Neural progenitor cell (in vitro differentiated cells): ENCODE results near the gene MYBL2. TPM values are rescaled to one million over a fixed set of nuclear protein-coding genes. Genes with fewer than 3 reads are reported as not detected.
A peak's percentile ranks its signal among the peaks of the same experiment; 100 is the strongest.

Experiments
- DNase-seq: peaks from one replicate; pipeline ENCODE4 v3.0.0-alpha.2; 2016; ENCODE audit warnings: low spot score
- H2AFZ ChIP-seq: fragments of 200-600 bp; sonication (generic); replicated peaks from 2 replicates; pipeline ENCODE4 v1.6.1; 2016; ENCODE audit warnings: antibody characterized with exemption
- H3F3A ChIP-seq: fragments of 200-600 bp; sonication (generic); 2 replicates; pipeline ENCODE4 v1.6.1; 2016; ENCODE audit warnings: antibody characterized with exemption, low read depth
- H3K27ac ChIP-seq: fragments of 200-600 bp; sonication (generic); 2 replicates; pipeline ENCODE4 v1.5.1; 2016; ENCODE audit warnings: mild to moderate bottlenecking
- H3K27me3 ChIP-seq: fragments of 200-600 bp; sonication (generic); 2 replicates; pipeline ENCODE4 v1.6.1; 2016; ENCODE audit warnings: mild to moderate bottlenecking, moderate library complexity
- H3K36me3 ChIP-seq: fragments of 200-600 bp; sonication (generic); 2 replicates; pipeline ENCODE4 v1.5.1; 2016
- H3K4me1 ChIP-seq: fragments of 200-600 bp; sonication (generic); 2 replicates; pipeline ENCODE4 v1.6.1; 2016; ENCODE audit warnings: mixed run types
- H3K4me2 ChIP-seq: fragments of 200-600 bp; sonication (generic); 2 replicates; pipeline ENCODE4 v1.6.1; 2016
- H3K4me3 ChIP-seq: fragments of 200-600 bp; sonication (generic); 2 replicates; pipeline ENCODE4 v1.5.1; 2016
- H3K79me2 ChIP-seq: fragments of 200-600 bp; sonication (generic); 2 replicates; pipeline ENCODE4 v1.6.1; 2016; ENCODE audit warnings: low read depth
- H3K9ac ChIP-seq: fragments of 200-600 bp; sonication (generic); 2 replicates; pipeline ENCODE4 v1.6.1; 2016
- H3K9me3 ChIP-seq: fragments of 200-600 bp; sonication (generic); 2 replicates; pipeline ENCODE4 v1.5.1; 2016; ENCODE audit warnings: low read depth
- H4K20me1 ChIP-seq: fragments of 200-600 bp; sonication (generic); 2 replicates; pipeline ENCODE4 v1.6.1; 2016; ENCODE audit warnings: low read depth
- H3K27ac Mint-ChIP-seq: 3 replicates; pipeline ENCODE4 v1.8.0; 2021; ENCODE audit warnings: mixed read lengths
- H3K27me3 Mint-ChIP-seq: 2 replicates; pipeline ENCODE4 v1.8.0; 2022; ENCODE audit warnings: low read depth, mild to moderate bottlenecking, inconsistent platforms, moderate library complexity, mixed read lengths; ENCODE audit not compliant: insufficient read depth
- H3K36me3 Mint-ChIP-seq: 3 replicates; pipeline ENCODE4 v1.8.0; 2021; ENCODE audit warnings: mixed read lengths
- H3K4me1 Mint-ChIP-seq: 3 replicates; pipeline ENCODE4 v1.8.0; 2021; ENCODE audit warnings: mixed read lengths
- H3K4me3 Mint-ChIP-seq: 3 replicates; pipeline ENCODE4 v1.8.0; 2021; ENCODE audit warnings: mild to moderate bottlenecking, moderate library complexity, mixed read lengths
- H3K9me3 Mint-ChIP-seq: 3 replicates; pipeline ENCODE4 v1.8.0; 2020; ENCODE audit warnings: mixed read lengths
- EZH2 ChIP-seq: fragments of 200-600 bp; sonication (generic); IDR thresholded peaks from 2 replicates; pipeline ENCODE4 v1.6.1; 2017; ENCODE audit warnings: antibody characterized with exemption, mild to moderate bottlenecking, moderate library complexity
- EZH2phosphoT487 ChIP-seq: fragments of 200-600 bp; sonication (generic); IDR thresholded peaks from 2 replicates; pipeline ENCODE4 v1.6.1; 2017; ENCODE audit warnings: antibody characterized with exemption
- total RNA-seq: library from RNA; depleted of rRNA; stranded (reverse); fragments of >200 nt; gene quantifications from 2 replicates; pipeline ENCODE4 v1.2.3, GENCODE V29; 2015; ENCODE audit warnings: low replicate concordance
- TF ChIP-seq, protein P1 (sequence below): fragments of 200-600 bp; sonication (generic); IDR thresholded peaks from 2 replicates; pipeline ENCODE4 v1.5.1; 2017; ENCODE audit warnings: antibody characterized with exemption, mild to moderate bottlenecking

MYBL2 gene
- total RNA-seq, 1 donor from 2014 or later = 28.8 TPM

DNA sequence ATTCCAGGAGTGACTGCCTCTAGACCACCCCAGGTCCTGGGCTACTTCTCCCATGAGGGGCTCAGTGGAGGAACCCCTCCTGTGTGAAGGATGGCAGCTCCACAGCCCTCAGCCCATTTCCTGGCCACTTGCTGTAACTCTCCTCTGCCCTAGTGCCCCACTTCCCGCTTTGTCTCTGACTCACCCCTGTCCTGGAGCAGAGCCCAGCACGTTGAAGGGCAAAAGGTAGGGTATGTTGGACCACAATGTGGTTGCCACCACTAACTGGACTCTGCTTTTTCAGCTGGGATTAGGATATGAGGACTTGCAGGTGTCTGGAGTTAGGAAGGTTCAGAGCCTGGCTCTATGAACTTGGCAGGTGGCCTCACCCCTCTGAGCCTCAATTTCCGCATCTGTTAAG lies 2.4 kb downstream of the MYBL2 start:
- H3K27me3 ChIP-seq = peaks cover 16% of the 10 kb centered on the region
- Mint-ChIP-seq H3K27me3 (peaks cover 4% of the 10 kb centered on the region), H3K9me3 (no peaks in the 10 kb centered on the region), H3K4me1 (peaks cover 2% of the 10 kb centered on the region), H3K27ac (no peak overlapping the region), H3K36me3 (peaks cover 7% of the 10 kb centered on the region), H3K4me3 (peak overlapping the region; percentile 59)
- peaks cover 53% of the 10 kb centered on the region for H3K79me2 ChIP-seq
- H3K27ac ChIP-seq = no peak overlapping the region
- H3K4me1 ChIP-seq = no peaks in the 10 kb centered on the region
- H4K20me1 ChIP-seq = no peaks in the 10 kb centered on the region
- H3K9ac ChIP-seq = no peak overlapping the region
- no peak for TF ChIP-seq EZH2
- TF ChIP-seq, protein P1, sequence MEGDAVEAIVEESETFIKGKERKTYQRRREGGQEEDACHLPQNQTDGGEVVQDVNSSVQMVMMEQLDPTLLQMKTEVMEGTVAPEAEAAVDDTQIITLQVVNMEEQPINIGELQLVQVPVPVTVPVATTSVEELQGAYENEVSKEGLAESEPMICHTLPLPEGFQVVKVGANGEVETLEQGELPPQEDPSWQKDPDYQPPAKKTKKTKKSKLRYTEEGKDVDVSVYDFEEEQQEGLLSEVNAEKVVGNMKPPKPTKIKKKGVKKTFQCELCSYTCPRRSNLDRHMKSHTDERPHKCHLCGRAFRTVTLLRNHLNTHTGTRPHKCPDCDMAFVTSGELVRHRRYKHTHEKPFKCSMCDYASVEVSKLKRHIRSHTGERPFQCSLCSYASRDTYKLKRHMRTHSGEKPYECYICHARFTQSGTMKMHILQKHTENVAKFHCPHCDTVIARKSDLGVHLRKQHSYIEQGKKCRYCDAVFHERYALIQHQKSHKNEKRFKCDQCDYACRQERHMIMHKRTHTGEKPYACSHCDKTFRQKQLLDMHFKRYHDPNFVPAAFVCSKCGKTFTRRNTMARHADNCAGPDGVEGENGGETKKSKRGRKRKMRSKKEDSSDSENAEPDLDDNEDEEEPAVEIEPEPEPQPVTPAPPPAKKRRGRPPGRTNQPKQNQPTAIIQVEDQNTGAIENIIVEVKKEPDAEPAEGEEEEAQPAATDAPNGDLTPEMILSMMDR = no peak
- TF ChIP-seq EZH2phosphoT487 = no peak
- no peaks in the 10 kb centered on the region for H3K9me3 ChIP-seq
- no peak overlapping the region for H3K4me2 ChIP-seq
- no peaks in the 10 kb centered on the region for H3F3A ChIP-seq
- DNase-seq = no peak
- no peak overlapping the region for H2AFZ ChIP-seq
- H3K4me3 ChIP-seq = no peak overlapping the region
- no peaks in the 10 kb centered on the region for H3K36me3 ChIP-seq

DNA sequence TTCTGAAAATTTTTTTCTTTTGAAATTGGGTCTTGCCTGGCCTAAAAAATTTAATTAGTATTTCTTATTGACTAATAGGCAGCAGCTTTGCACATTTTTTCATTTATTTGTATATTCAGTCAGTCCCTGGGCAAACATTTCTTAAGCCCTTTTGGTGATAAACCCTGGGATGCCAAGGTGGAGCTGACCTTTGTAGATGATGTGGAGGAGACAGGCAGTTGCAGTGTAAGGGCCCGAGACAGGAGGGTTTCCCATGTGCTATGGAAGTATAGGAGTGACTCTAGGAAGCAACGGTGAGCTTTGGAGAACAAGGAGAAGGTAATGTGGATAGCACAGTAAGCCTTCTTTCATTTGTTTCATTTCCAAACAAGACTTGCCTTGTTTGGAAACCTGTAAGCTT lies 3.5 kb downstream of the MYBL2 start:
- H3K36me3 Mint-ChIP-seq = peaks cover 7% of the 10 kb centered on the region
- no peak overlapping the region for H3K27ac Mint-ChIP-seq
- H3K9ac ChIP-seq = no peak overlapping the region
- no peaks in the 10 kb centered on the region for H4K20me1 ChIP-seq
- no peaks in the 10 kb centered on the region for H3K9me3 ChIP-seq
- H3K4me3 ChIP-seq = no peak overlapping the region
- H3K4me1 ChIP-seq = no peaks in the 10 kb centered on the region
- H3K9me3 Mint-ChIP-seq = no peaks in the 10 kb centered on the region
- H3K79me2 ChIP-seq = peaks cover 53% of the 10 kb centered on the region
- H3K4me2 ChIP-seq = no peak overlapping the region
- H3K27me3 ChIP-seq = peaks cover 13% of the 10 kb centered on the region
- no peak for DNase-seq
- H3K27ac ChIP-seq = no peak overlapping the region
- H3K36me3 ChIP-seq = no peaks in the 10 kb centered on the region
- H3K27me3 Mint-ChIP-seq = peaks cover 4% of the 10 kb centered on the region
- H3F3A ChIP-seq = no peaks in the 10 kb centered on the region
- H2AFZ ChIP-seq = no peak overlapping the region
- TF ChIP-seq, protein P1 = no peak
- TF ChIP-seq EZH2phosphoT487 = no peak
- TF ChIP-seq EZH2 = no peak
- peaks cover 2% of the 10 kb centered on the region for H3K4me1 Mint-ChIP-seq
- H3K4me3 Mint-ChIP-seq = no peak overlapping the region

DNA sequence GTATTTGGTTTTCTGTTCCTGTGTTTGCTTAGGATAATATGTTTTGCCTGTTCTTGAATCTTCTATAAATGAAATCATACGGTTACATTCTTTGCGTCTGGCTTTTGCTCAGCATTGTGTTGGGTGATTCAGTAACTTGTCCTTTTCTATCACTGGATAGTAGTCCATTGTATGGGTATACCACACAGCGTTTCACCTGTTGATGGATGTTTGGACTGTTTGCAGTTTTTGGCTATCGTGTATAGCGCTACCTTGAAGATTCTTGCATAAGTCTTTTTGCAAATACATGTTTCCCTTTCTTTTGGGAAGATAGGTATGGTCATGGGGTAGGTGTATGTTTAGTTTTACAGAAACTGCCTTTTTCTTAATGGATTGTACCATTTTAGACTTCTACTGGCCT lies 9.5 kb downstream of the MYBL2 start:
- TF ChIP-seq EZH2phosphoT487 (no peak), EZH2 (no peak)
- TF ChIP-seq, protein P1 = no peak
- peaks cover 6% of the 10 kb centered on the region for H4K20me1 ChIP-seq
- peaks cover 19% of the 10 kb centered on the region for H3K36me3 Mint-ChIP-seq
- H3K79me2 ChIP-seq = peaks cover 54% of the 10 kb centered on the region
- H3K9me3 Mint-ChIP-seq = no peaks in the 10 kb centered on the region
- H3F3A ChIP-seq = peaks cover 9% of the 10 kb centered on the region
- H3K27ac ChIP-seq = no peak overlapping the region
- no peak overlapping the region for H3K4me2 ChIP-seq
- no peaks in the 10 kb centered on the region for H3K9me3 ChIP-seq
- no peak overlapping the region for H3K9ac ChIP-seq
- peaks cover 6% of the 10 kb centered on the region for H3K4me1 ChIP-seq
- no peaks in the 10 kb centered on the region for H3K27me3 ChIP-seq
- DNase-seq = no peak
- H3K4me3 ChIP-seq = no peak overlapping the region
- H3K27ac Mint-ChIP-seq = no peak overlapping the region
- H3K36me3 ChIP-seq = no peaks in the 10 kb centered on the region
- H3K4me3 Mint-ChIP-seq = no peak overlapping the region
- peaks cover 6% of the 10 kb centered on the region for H3K4me1 Mint-ChIP-seq
- no peak overlapping the region for H2AFZ ChIP-seq
- H3K27me3 Mint-ChIP-seq = peaks cover 2% of the 10 kb centered on the region
